Tibial nerve (tissue), 4 donors: ENCODE data around the gene SUGCT. TPM values are rescaled to one million over a fixed set of nuclear protein-coding genes. Genes with fewer than 3 reads are reported as not detected.

ENCODE experiments used
- DNase-seq, 2 donors: peaks; one replicate each; pipeline ENCODE4 v3.0.0-alpha.2; 2019; ENCODE audit warnings: low spot score in 2 of 2
- H3K27ac ChIP-seq, 4 donors: fragments of 200-600 bp; sonication (generic) in 3 of 4; one replicate each; pipeline ENCODE4 v1.5.1; 2017 to 2019; ENCODE audit warnings: mild to moderate bottlenecking in 1 of 4
- H3K27me3 ChIP-seq, 2 donors: fragments of 200-600 bp; sonication (generic) in 1 of 2; one replicate each; pipeline versions ENCODE4 v1.5.1 to v1.6.0; 2017 to 2019
- H3K36me3 ChIP-seq, 3 donors: fragments of 200-600 bp; sonication (generic); one replicate each; pipeline ENCODE4 v1.5.1; 2018 to 2019
- H3K4me1 ChIP-seq, 4 donors: fragments of 200-600 bp; sonication (generic) in 3 of 4; one replicate each; pipeline ENCODE4 v1.5.1; 2017 to 2019
- H3K4me3 ChIP-seq, 4 donors: fragments of 200-600 bp; sonication (generic) in 3 of 4; one replicate each; pipeline ENCODE4 v1.5.1; 2017 to 2019; ENCODE audit warnings: mild to moderate bottlenecking in 1 of 4, moderate library complexity in 1 of 4
- H3K9me3 ChIP-seq, 4 donors: fragments of 200-600 bp; sonication (generic) in 3 of 4; one replicate each; pipeline ENCODE4 v1.5.1; 2017 to 2019
- CTCF ChIP-seq, 5 experiments: fragments of 200-600 bp in 3 of 5; fragments of 450-650 bp in 2 of 5; sonication (generic) in 3 of 5; IDR thresholded peaks; one replicate each; pipeline ENCODE4 v1.5.1; 2016 to 2019; ENCODE audit warnings: antibody characterized with exemption in 5 of 5, mild to moderate bottlenecking in 3 of 5, moderate library complexity in 2 of 5
- EP300 ChIP-seq, 2 donors: sonication (generic); formaldehyde crosslinking; IDR thresholded peaks; one replicate each; pipeline ENCODE4 v1.6.1; 2017; ENCODE audit warnings: antibody characterized with exemption in 2 of 2, mild to moderate bottlenecking in 1 of 2
- POLR2A ChIP-seq, 2 donors: fragments of 450-650 bp; IDR thresholded peaks; one replicate each; pipeline ENCODE4 v1.6.1; 2017; ENCODE audit warnings: antibody characterized with exemption in 2 of 2, mild to moderate bottlenecking in 2 of 2, moderate library complexity in 2 of 2
- WGBS, 2 donors: methylation state at CpG; one replicate each; pipeline ENCODE4 v1.1.5; 2018; 5-methylcytosine and 5-hydroxymethylcytosine counted together
- total RNA-seq, 4 donors: library from RNA; depleted of rRNA; stranded (reverse); fragments of >200 nt; gene quantifications; one replicate each; pipeline ENCODE4 v1.1.0, GENCODE V29; 2016

Gene SUGCT
- total RNA-seq, 4 donors from 2014 or later, result 2.7 to 20.8 (median 6.2) TPM

- DNase-seq, result no peak
- TF ChIP-seq EP300 (IDR thresholded peaks at IDR 0.05) (no peak), CTCF (IDR thresholded peaks at IDR 0.05) (no peak), POLR2A (IDR thresholded peaks at IDR 0.05) (no peak)
- Histone ChIP-seq H3K36me3 (no peaks in the 10 kb centered on the region), H3K9me3 (no peaks in the 10 kb centered on the region), H3K27me3 (no peaks in the 10 kb centered on the region), H3K27ac (no peak overlapping the region), H3K4me1 (no peaks in the 10 kb centered on the region), H3K4me3 (no peak overlapping the region)
- WGBS, 2 donors, result 80 to 85% methylated on average over 5 of the region's 5 CpGs
Measured at GRCh38 chr7:40369641-40370277, 235.0 kb downstream of the SUGCT start.

DNA sequence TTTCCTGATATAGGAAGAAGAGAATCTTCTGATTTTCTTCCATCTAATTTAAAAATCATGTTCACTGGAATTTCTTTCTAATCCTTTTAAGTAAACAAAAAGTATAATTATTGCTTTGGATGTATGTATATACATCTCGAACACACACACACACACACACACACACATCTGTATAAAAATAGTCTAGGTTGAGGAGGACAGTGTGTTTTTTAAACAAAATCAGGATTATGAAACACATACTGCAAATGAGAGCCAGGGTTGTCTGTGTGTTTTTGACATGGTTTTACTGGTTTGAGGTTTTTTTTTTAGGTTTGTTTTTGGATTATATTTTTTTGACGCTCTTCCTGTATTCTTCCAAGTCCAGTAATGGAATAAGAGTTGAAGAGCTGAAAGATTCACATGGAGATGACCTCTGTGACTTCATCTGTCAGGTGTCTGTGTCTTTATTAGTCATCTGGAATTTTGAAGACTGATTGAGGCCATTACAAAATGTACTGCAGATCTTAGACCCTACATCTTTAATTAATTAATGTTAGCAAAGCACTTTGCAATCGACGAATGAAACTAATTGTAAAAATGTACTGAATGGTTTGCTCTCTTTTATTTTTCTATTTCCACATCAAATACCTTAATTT lies 237.1 kb downstream of the SUGCT start:
- 69 to 80% methylated on average over 4 of the region's 4 CpGs for WGBS, 2 donors

GRCh38 chr7:40374575-40374974 lies 239.8 kb downstream of the SUGCT start:
- no peak for TF ChIP-seq CTCF (IDR thresholded peaks at IDR 0.05)
- TF ChIP-seq EP300 (IDR thresholded peaks at IDR 0.05), result no peak
- no peak for TF ChIP-seq POLR2A (IDR thresholded peaks at IDR 0.05)
- H3K4me1 ChIP-seq, result no peaks in the 10 kb centered on the region
- no peaks in the 10 kb centered on the region for H3K27me3 ChIP-seq
- WGBS, 2 donors, result 94 to 95% methylated on average over 2 of the region's 2 CpGs
- H3K27ac ChIP-seq, result no peak overlapping the region
- H3K4me3 ChIP-seq, result no peak overlapping the region
- H3K36me3 ChIP-seq, result no peaks in the 10 kb centered on the region
- DNase-seq, result no peak
- H3K9me3 ChIP-seq, result no peaks in the 10 kb centered on the region

More for the DNA sequence above, 237.1 kb downstream of the SUGCT start:
- TF ChIP-seq CTCF (IDR thresholded peaks at IDR 0.05) (no peak), EP300 (IDR thresholded peaks at IDR 0.05) (no peak), POLR2A (IDR thresholded peaks at IDR 0.05) (no peak)
- no peaks in the 10 kb centered on the region for H3K36me3 ChIP-seq
- H3K4me3 ChIP-seq, result no peak overlapping the region
- no peaks in the 10 kb centered on the region for H3K4me1 ChIP-seq
- H3K9me3 ChIP-seq, result no peaks in the 10 kb centered on the region
- no peak overlapping the region for H3K27ac ChIP-seq
- no peak for DNase-seq
- H3K27me3 ChIP-seq, result no peaks in the 10 kb centered on the region

DNA sequence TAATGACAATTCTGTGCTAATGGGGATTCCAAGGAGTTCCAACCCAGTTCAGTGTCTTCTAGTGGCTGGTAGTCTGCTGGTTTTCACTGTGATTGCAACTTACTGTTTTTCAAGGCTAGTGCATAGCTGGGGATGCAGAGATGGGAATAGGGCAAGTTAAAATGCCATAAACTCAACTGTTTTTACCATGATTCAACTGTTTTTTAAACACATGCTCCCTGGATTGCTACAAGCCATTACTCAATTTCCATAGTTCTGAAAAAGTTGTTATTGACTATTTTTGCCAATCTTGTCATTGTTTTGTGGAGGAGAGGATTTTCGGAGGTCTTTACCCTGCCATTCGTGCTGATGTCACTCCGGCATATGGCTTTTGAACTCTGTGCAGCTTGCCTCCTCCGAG lies 245.3 kb downstream of the SUGCT start:
- no peak overlapping the region for H3K27ac ChIP-seq
- no peaks in the 10 kb centered on the region for H3K4me1 ChIP-seq
- WGBS, 2 donors, result 90 to 93% methylated on average over 4 of the region's 4 CpGs
- no peak overlapping the region for H3K4me3 ChIP-seq
- no peaks in the 10 kb centered on the region for H3K36me3 ChIP-seq
- no peaks in the 10 kb centered on the region for H3K9me3 ChIP-seq
- DNase-seq, result no peak
- no peaks in the 10 kb centered on the region for H3K27me3 ChIP-seq
- TF ChIP-seq CTCF (IDR thresholded peaks at IDR 0.05) (no peak), POLR2A (IDR thresholded peaks at IDR 0.05) (no peak), EP300 (IDR thresholded peaks at IDR 0.05) (no peak)

DNA sequence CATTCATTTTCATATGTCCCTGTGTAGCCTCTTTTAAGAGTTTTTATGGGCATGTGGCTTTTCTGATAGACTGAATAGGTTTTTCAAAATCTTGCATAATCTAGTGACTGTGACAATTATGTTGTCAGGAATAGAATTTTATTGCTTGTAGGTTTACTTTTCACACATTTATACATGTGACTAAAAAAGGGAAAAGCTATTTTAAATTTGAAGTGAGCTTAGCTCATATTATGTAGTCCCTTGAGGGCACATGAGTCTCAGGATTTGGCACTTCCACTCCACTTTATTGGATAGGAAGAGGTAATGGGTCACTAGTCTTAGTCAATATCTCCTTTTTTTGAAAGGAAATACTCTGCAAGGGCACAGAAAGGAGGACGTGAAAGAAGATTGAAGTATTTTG lies 247.3 kb downstream of the SUGCT start:
- H3K4me3 ChIP-seq, result no peak overlapping the region
- H3K36me3 ChIP-seq, result no peaks in the 10 kb centered on the region
- H3K9me3 ChIP-seq, result no peaks in the 10 kb centered on the region
- TF ChIP-seq EP300 (IDR thresholded peaks at IDR 0.05), result no peak
- TF ChIP-seq CTCF (IDR thresholded peaks at IDR 0.05), result no peak
- TF ChIP-seq POLR2A (IDR thresholded peaks at IDR 0.05), result no peak
- H3K27ac ChIP-seq, result no peak overlapping the region
- DNase-seq, result no peak
- H3K4me1 ChIP-seq, result no peaks in the 10 kb centered on the region
- WGBS, 2 donors, result 66 to 80% methylated on average over 1 of the region's 1 CpG
- H3K27me3 ChIP-seq, result no peaks in the 10 kb centered on the region
